Measurements from ENCODE around the gene TNFSF18. TPM values are rescaled to one million over a fixed set of nuclear protein-coding genes. Genes with fewer than 3 reads are reported as not detected.

Gene TNFSF18
- total RNA-seq, 1 experiment from 2014 or later = 0.12 TPM

Other genes with a start within 250 kb of the TNFSF18 start
- 1.2 and 1.3 TPM in 2 replicates for gene TNFSF4, start 156.4 kb upstream of the TNFSF18 start, total RNA-seq (2014; rRNA removed; shearing (Covaris generic))